CD4-positive, alpha-beta T cell (primary cell): ENCODE measurements around the gene ACSBG1. TPM values are rescaled to one million over a fixed set of nuclear protein-coding genes. Genes with fewer than 3 reads are reported as not detected.

ENCODE experiments used
- ATAC-seq: fragments of 200-7000 bp; cut with Tn5 transposase; one replicate; pipeline ENCODE4 v1.10.0; 2022; ENCODE audit warnings: mild to moderate bottlenecking; ENCODE audit not compliant: poor library complexity
- CTCF ChIA-PET: fragments of 350-600 bp; sonication (Branson Sonifier 250); formaldehyde crosslinking; loops from one replicate; lab custom pipeline; 2021; ENCODE audit warnings: antibody characterized with exemption, inconsistent platforms; lab: Charles Lee
- POLR2A ChIA-PET: fragments of 350-600 bp; sonication (Branson Sonifier 250); formaldehyde crosslinking; loops from one replicate; lab custom pipeline; 2021; ENCODE audit warnings: antibody characterized with exemption, inconsistent platforms; lab: Charles Lee
- DNase-seq, 14 experiments: peaks; one replicate each; pipeline ENCODE4 v3.0.0-alpha.2; 2013 to 2020; ENCODE audit warnings: mixed read lengths in 2 of 14
- H3K27ac ChIP-seq, 2 donors: one replicate each; pipeline versions ENCODE4 v1.5.1 to v1.7.0; 2013; ENCODE audit warnings: low read length in 2 of 2, low read depth in 1 of 2, mild to moderate bottlenecking in 1 of 2
- H3K27me3 ChIP-seq, 2 experiments: 1 replicate in 1 of 2; 2 replicates in 1 of 2; pipeline versions ENCODE4 v1.6.1 to v1.7.0; 2013; ENCODE audit warnings: low read length in 2 of 2, control low read depth in 1 of 2, mild to moderate bottlenecking in 1 of 2, moderate library complexity in 1 of 2; ENCODE audit not compliant: insufficient read depth in 2 of 2, control insufficient read depth in 1 of 2
- H3K36me3 ChIP-seq: one replicate; pipeline ENCODE4 v1.6.1; 2013; ENCODE audit warnings: low read length, control low read depth; ENCODE audit not compliant: insufficient read depth
- H3K4me1 ChIP-seq: one replicate; pipeline ENCODE4 v1.6.1; 2013; ENCODE audit warnings: low read length, control low read depth; ENCODE audit not compliant: insufficient read depth
- H3K4me3 ChIP-seq: one replicate; pipeline ENCODE4 v1.5.1; 2013; ENCODE audit warnings: mild to moderate bottlenecking, low read length, moderate library complexity
- H3K9me3 ChIP-seq, 2 experiments: 1 replicate in 1 of 2; 2 replicates in 1 of 2; pipeline versions ENCODE4 v1.6.1 to v1.7.0; 2013; ENCODE audit warnings: low read length in 2 of 2, mild to moderate bottlenecking in 2 of 2, control low read depth in 1 of 2, moderate library complexity in 1 of 2; ENCODE audit not compliant: control insufficient read depth in 1 of 2, insufficient read depth in 1 of 2
- H3K27ac Mint-ChIP-seq: one replicate; pipeline ENCODE4 v1.8.0; 2020; ENCODE audit warnings: mixed read lengths
- H3K27me3 Mint-ChIP-seq: one replicate; pipeline ENCODE4 v1.8.0; 2021; ENCODE audit warnings: mixed read lengths
- H3K36me3 Mint-ChIP-seq: one replicate; pipeline ENCODE4 v1.8.0; 2021; ENCODE audit warnings: low read depth, mixed read lengths
- H3K4me1 Mint-ChIP-seq: one replicate; pipeline ENCODE4 v1.8.0; 2021; ENCODE audit warnings: low read depth, mixed read lengths
- H3K4me3 Mint-ChIP-seq: one replicate; pipeline ENCODE4 v1.8.0; 2020; ENCODE audit warnings: mild to moderate bottlenecking, mixed read lengths
- H3K9me3 Mint-ChIP-seq: one replicate; pipeline ENCODE4 v1.8.0; 2020; ENCODE audit warnings: mixed read lengths
- intact Hi-C, 2 experiments: fragments of 100-400 bp; cut with DNase I in 1 of 2; cut with micrococcal nuclease in 1 of 2; formaldehyde crosslinking; loops; one replicate each; pipeline versions ENCODE4 v1.15.1 to v1.9.0; 2023 to 2025; cut with DNase I, micrococcal nuclease
- total RNA-seq, 174 experiments: library from RNA in 2 of 174; stranded (reverse) in 2 of 174; gene quantifications; one replicate each; pipeline ENCODE4 v1.2.3 and lab custom pipeline; 2021 to 2026
- TF ChIP-seq, protein P1 (sequence below): fragments of 200-600 bp; IDR thresholded peaks from one replicate; pipeline ENCODE4 v1.8.0; 2022; ENCODE audit warnings: antibody characterized with exemption, mild to moderate bottlenecking

ACSBG1 gene
- total RNA-seq, 2 experiments from 2014 or later = 0.05 to 0.22 TPM

DNA sequence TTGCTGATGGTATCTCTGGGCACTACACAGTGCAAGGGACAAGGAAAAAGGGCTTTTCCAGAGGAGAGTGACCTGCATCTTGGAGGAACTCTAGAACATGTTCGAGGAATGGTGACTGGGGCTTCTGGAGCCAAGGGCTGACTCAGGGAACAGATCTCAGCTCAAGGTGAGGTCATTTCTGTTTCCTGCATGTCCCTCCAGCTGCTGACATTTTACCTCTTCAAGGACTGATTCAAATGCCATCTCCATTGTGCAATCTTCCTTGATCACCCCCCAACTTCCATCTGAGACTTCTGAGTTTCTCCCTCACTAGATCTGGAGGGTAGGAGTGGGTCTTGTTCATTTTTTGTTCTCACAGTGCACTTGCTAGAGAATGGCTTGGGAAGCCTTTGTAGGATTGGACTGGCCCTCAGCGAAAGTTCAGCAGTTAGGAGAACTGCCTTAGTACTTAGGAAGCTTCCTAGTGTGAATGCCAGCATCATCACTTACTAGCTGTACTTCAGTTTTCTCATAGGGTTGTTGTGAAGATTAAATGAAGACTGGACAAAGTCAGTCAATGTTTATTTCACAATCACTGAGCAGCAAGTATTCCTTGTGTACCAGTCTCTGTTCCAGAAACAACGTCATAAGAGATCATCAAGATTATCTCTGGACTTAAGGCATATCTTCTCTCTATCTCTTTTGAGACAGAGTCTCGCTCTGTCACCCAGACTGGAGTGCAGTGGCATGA is 87.8 kb downstream of the ACSBG1 start:
- H3K4me1 Mint-ChIP-seq = peaks cover 34% of the 10 kb centered on the region
- no peaks in the 10 kb centered on the region for H3K9me3 ChIP-seq
- H3K4me1 ChIP-seq = peaks cover 24% of the 10 kb centered on the region
- H3K4me3 ChIP-seq = no peak overlapping the region
- H3K27ac ChIP-seq = no peak overlapping the region
- intact Hi-C loops = loop anchor here in 1 of 2 experiments (5.0 to 10.0 kb wide), 3 partner anchors 151 to 722 kb away; partner anchors contain the start of genes HMG20A, IREB2, PEAK1 and SKIC8
- no peaks in the 10 kb centered on the region for H3K36me3 ChIP-seq
- no peak overlapping the region for H3K27ac Mint-ChIP-seq
- no peak overlapping the region for H3K4me3 Mint-ChIP-seq
- H3K36me3 Mint-ChIP-seq = peaks cover 10% of the 10 kb centered on the region
- ChIA-PET POLR2A (no interaction called here), CTCF (no interaction called here)
- H3K9me3 Mint-ChIP-seq = no peaks in the 10 kb centered on the region
- no peak for ATAC-seq
- no peaks in the 10 kb centered on the region for H3K27me3 Mint-ChIP-seq
- no peaks in the 10 kb centered on the region for H3K27me3 ChIP-seq
- no peak for DNase-seq
- TF ChIP-seq, protein P1, sequence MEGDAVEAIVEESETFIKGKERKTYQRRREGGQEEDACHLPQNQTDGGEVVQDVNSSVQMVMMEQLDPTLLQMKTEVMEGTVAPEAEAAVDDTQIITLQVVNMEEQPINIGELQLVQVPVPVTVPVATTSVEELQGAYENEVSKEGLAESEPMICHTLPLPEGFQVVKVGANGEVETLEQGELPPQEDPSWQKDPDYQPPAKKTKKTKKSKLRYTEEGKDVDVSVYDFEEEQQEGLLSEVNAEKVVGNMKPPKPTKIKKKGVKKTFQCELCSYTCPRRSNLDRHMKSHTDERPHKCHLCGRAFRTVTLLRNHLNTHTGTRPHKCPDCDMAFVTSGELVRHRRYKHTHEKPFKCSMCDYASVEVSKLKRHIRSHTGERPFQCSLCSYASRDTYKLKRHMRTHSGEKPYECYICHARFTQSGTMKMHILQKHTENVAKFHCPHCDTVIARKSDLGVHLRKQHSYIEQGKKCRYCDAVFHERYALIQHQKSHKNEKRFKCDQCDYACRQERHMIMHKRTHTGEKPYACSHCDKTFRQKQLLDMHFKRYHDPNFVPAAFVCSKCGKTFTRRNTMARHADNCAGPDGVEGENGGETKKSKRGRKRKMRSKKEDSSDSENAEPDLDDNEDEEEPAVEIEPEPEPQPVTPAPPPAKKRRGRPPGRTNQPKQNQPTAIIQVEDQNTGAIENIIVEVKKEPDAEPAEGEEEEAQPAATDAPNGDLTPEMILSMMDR = no peak

DNA sequence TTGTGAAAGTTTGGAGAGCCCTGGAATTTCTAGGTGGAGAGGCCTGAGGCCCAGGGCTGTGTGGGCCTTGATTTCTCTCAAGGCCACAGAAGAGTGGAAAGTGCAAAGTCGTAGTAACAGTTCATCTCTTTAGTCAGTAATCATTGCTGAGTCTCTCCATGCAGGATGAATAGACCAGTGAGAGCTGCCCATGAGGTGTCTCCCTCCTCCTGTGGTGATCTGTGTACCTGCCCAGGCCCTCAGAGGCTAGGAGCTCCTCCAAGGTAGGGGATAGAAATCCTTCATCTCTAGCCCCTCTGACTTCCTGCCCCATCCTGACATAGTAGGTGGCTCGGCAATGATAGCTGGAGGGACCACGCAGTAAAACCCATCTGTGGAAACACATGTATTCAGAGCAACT is 92.0 kb downstream of the ACSBG1 start:
- H3K36me3 Mint-ChIP-seq = no peaks in the 10 kb centered on the region
- CTCF ChIA-PET = no interaction called here
- no peak for ATAC-seq

DNA sequence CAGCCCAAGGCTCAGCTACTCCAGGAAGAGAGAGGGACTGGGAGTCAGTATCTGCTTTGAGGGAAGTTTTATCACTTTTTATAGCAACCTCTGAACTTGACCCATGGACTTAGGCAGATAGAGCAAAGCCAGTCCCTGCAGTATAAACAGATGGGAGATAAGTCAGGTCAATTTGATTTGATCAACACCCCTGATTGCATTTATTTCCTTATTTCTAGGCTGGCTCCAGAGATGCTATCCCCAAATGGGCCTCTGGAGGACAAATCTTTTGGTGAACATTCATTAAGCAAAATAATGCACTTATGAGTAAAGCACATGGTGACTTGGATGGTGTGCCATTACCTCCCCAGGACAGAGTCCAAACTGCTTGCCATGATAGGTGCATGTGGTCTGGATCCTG is 94.1 kb downstream of the ACSBG1 start:
- ChIA-PET CTCF (interaction anchor here (1.2 kb wide), 1 partner anchor 10 kb away, joined by 3 read pairs; no protein-coding TSS in a partner anchor), POLR2A (no interaction called here)
- Histone ChIP-seq H3K4me1 (no peaks in the 10 kb centered on the region), H3K4me3 (no peak overlapping the region), H3K27ac (no peak overlapping the region), H3K36me3 (no peaks in the 10 kb centered on the region), H3K27me3 (no peaks in the 10 kb centered on the region), H3K9me3 (no peaks in the 10 kb centered on the region)
- DNase-seq = no peak
- intact Hi-C loops = loop anchor here in 1 of 2 experiments (10.0 kb wide), 1 partner anchor 715 kb away; the partner anchor contains the start of genes HMG20A and PEAK1
- H3K4me3 Mint-ChIP-seq = no peak overlapping the region
- H3K27me3 Mint-ChIP-seq = no peaks in the 10 kb centered on the region
- TF ChIP-seq, protein P1 = no peak
- H3K9me3 Mint-ChIP-seq = no peaks in the 10 kb centered on the region
- no peak overlapping the region for H3K27ac Mint-ChIP-seq
- no peaks in the 10 kb centered on the region for H3K4me1 Mint-ChIP-seq
- H3K36me3 Mint-ChIP-seq = no peaks in the 10 kb centered on the region
- ATAC-seq = no peak

More for the DNA sequence above, 92.0 kb downstream of the ACSBG1 start:
- Histone ChIP-seq H3K27ac (no peak overlapping the region), H3K4me1 (no peaks in the 10 kb centered on the region), H3K36me3 (no peaks in the 10 kb centered on the region), H3K9me3 (no peaks in the 10 kb centered on the region), H3K27me3 (no peaks in the 10 kb centered on the region), H3K4me3 (no peak overlapping the region)
- Mint-ChIP-seq H3K9me3 (no peaks in the 10 kb centered on the region), H3K4me3 (no peak overlapping the region), H3K4me1 (peaks cover 2% of the 10 kb centered on the region), H3K27ac (no peak overlapping the region), H3K27me3 (no peaks in the 10 kb centered on the region)
- TF ChIP-seq, protein P1 = no peak
- DNase-seq = no peak
- intact Hi-C loops = loop anchor here in 1 of 2 experiments (10.0 kb wide), 1 partner anchor 718 kb away; the partner anchor contains the start of genes HMG20A and PEAK1
- POLR2A ChIA-PET = no interaction called here
